WTC11 (cell line): ENCODE measurements around the gene MRTFA. TPM values are rescaled to one million over a fixed set of nuclear protein-coding genes. Genes with fewer than 3 reads are reported as not detected.

Source experiments
- ATAC-seq: fragments of 200-7000 bp; cut with Tn5 transposase; 2 replicates; pipeline ENCODE4 v1.10.0; 2021; ENCODE audit warnings: mild to moderate bottlenecking, moderate library complexity
- CTCF ChIA-PET: fragments of 300-600 bp; sonication (Branson Sonifier 250); formaldehyde crosslinking; loops from one replicate; lab custom pipeline; 2021; ENCODE audit warnings: antibody characterized with exemption; lab: Charles Lee
- POLR2A ChIA-PET: fragments of 350-600 bp; sonication (Branson Sonifier 250); formaldehyde crosslinking; loops from one replicate; lab custom pipeline; 2021; ENCODE audit warnings: antibody characterized with exemption; lab: Charles Lee
- DNase-seq: peaks from one replicate; pipeline ENCODE4 v3.0.0; 2021; ENCODE audit warnings: low spot score
- H3K27ac Mint-ChIP-seq: 2 replicates; pipeline ENCODE4 v1.8.0; 2021; ENCODE audit warnings: mixed read lengths
- H3K27me3 Mint-ChIP-seq: 2 replicates; pipeline ENCODE4 v1.8.0; 2021; ENCODE audit warnings: low read depth, mild to moderate bottlenecking, moderate library complexity, mixed read lengths
- H3K36me3 Mint-ChIP-seq: 2 replicates; pipeline ENCODE4 v1.8.0; 2021; ENCODE audit warnings: mixed read lengths
- H3K4me1 Mint-ChIP-seq: 2 replicates; pipeline ENCODE4 v1.8.0; 2022; ENCODE audit warnings: mixed read lengths
- H3K4me3 Mint-ChIP-seq: 2 replicates; pipeline ENCODE4 v1.8.0; 2021; ENCODE audit warnings: mild to moderate bottlenecking, moderate library complexity, mixed read lengths
- H3K9me3 Mint-ChIP-seq: 2 replicates; pipeline ENCODE4 v1.8.0; 2021; ENCODE audit warnings: mixed read lengths
- ATF1 ChIP-seq: sonication (generic); formaldehyde crosslinking; IDR thresholded peaks from 2 replicates; pipeline ENCODE4 v1.8.1; 2023; ENCODE audit warnings: mild to moderate bottlenecking, moderate library complexity, missing genetic modification reagents
- CDX4 ChIP-seq: fragments of 250-450 bp; sonication (Bioruptor Pico); IDR thresholded peaks from 2 replicates; pipeline ENCODE4 v1.9.0; 2021; ENCODE audit warnings: moderate library complexity, mild to moderate bottlenecking, inconsistent platforms, borderline replicate concordance
- CREM ChIP-seq: sonication (generic); formaldehyde crosslinking; IDR thresholded peaks from 2 replicates; pipeline ENCODE4 v1.8.1; 2022; ENCODE audit warnings: mild to moderate bottlenecking, missing genetic modification reagents, moderate library complexity
- E2F4 ChIP-seq: sonication (generic); formaldehyde crosslinking; IDR thresholded peaks from 2 replicates; pipeline ENCODE4 v1.8.1; 2022; ENCODE audit warnings: low read depth, mild to moderate bottlenecking, moderate library complexity, missing genetic modification reagents, borderline replicate concordance
- JUN ChIP-seq: sonication (generic); formaldehyde crosslinking; IDR thresholded peaks from 2 replicates; pipeline ENCODE4 v1.8.0; 2023; ENCODE audit warnings: mild to moderate bottlenecking, missing genetic modification reagents
- MAX ChIP-seq: sonication (generic); formaldehyde crosslinking; IDR thresholded peaks from 2 replicates; pipeline ENCODE4 v1.8.0; 2022; ENCODE audit warnings: mild to moderate bottlenecking, missing genetic modification reagents
- MXD4 ChIP-seq: fragments of 250-450 bp; sonication (Bioruptor Pico); IDR thresholded peaks from 2 replicates; pipeline ENCODE4 v1.8.0; 2021; ENCODE audit warnings: mild to moderate bottlenecking, moderate library complexity, borderline replicate concordance
- NFYB ChIP-seq: sonication (generic); formaldehyde crosslinking; conservative IDR thresholded peaks from 2 replicates; pipeline ENCODE4 v1.8.0; 2022; ENCODE audit warnings: low read depth, missing genetic modification reagents
- NR2C2 ChIP-seq: sonication (generic); formaldehyde crosslinking; IDR thresholded peaks from 2 replicates; pipeline ENCODE4 v1.8.0; 2022; ENCODE audit warnings: mild to moderate bottlenecking, missing genetic modification reagents
- PREB ChIP-seq: sonication (generic); formaldehyde crosslinking; IDR thresholded peaks from 2 replicates; pipeline ENCODE4 v1.8.1; 2022; ENCODE audit warnings: mild to moderate bottlenecking, missing genetic modification reagents, moderate library complexity, borderline replicate concordance
- RORB ChIP-seq: fragments of 250-450 bp; sonication (Bioruptor Pico); IDR thresholded peaks from 2 replicates; pipeline ENCODE4 v1.9.0; 2021; ENCODE audit warnings: mild to moderate bottlenecking
- TCF7 ChIP-seq: sonication (generic); formaldehyde crosslinking; IDR thresholded peaks from 2 replicates; pipeline ENCODE4 v1.8.0; 2022; ENCODE audit warnings: mild to moderate bottlenecking, low read depth, missing genetic modification reagents, moderate library complexity
- TEAD1 ChIP-seq: sonication (generic); formaldehyde crosslinking; IDR thresholded peaks from 2 replicates; pipeline ENCODE4 v1.8.0; 2022; ENCODE audit warnings: mild to moderate bottlenecking, missing genetic modification reagents
- USF2 ChIP-seq: sonication (generic); formaldehyde crosslinking; IDR thresholded peaks from 2 replicates; pipeline ENCODE4 v1.8.1; 2023; ENCODE audit warnings: mild to moderate bottlenecking, missing genetic modification reagents, moderate library complexity
- ZBTB43 ChIP-seq: sonication (generic); formaldehyde crosslinking; IDR thresholded peaks from 2 replicates; pipeline ENCODE4 v1.8.1; 2023; ENCODE audit warnings: mild to moderate bottlenecking, missing genetic modification reagents
- ZMAT4 ChIP-seq: fragments of 250-450 bp; sonication (Bioruptor Pico); IDR thresholded peaks from 2 replicates; pipeline ENCODE4 v1.9.0; 2021; ENCODE audit warnings: mild to moderate bottlenecking
- ZNF121 ChIP-seq: sonication (generic); formaldehyde crosslinking; IDR thresholded peaks from 2 replicates; pipeline ENCODE4 v1.8.0; 2023; ENCODE audit warnings: missing genetic modification reagents
- ZNF317 ChIP-seq: sonication (generic); formaldehyde crosslinking; IDR thresholded peaks from 2 replicates; pipeline ENCODE4 v1.8.1; 2023; ENCODE audit warnings: low read depth, mild to moderate bottlenecking, moderate library complexity, missing genetic modification reagents, borderline replicate concordance
- ZNF396 ChIP-seq: fragments of 250-450 bp; sonication (Bioruptor Pico); IDR thresholded peaks from 2 replicates; pipeline ENCODE4 v1.8.0; 2021; ENCODE audit warnings: mild to moderate bottlenecking, moderate library complexity, borderline replicate concordance
- ZNF425 ChIP-seq: fragments of 250-450 bp; sonication (Bioruptor Pico); conservative IDR thresholded peaks from 2 replicates; pipeline ENCODE4 v1.9.0; 2021; ENCODE audit warnings: mild to moderate bottlenecking
- total RNA-seq: library from RNA; stranded (reverse); gene quantifications from 3 replicates; pipeline ENCODE4 v1.2.3, GENCODE V29; 2021

Gene MRTFA
- total RNA-seq, 1 experiment from 2014 or later = 48.4 TPM

GRCh38 chr22:40553014-40553554, 83.4 kb downstream of the MRTFA start:
- DNase-seq (no peak), ATAC-seq (peak; percentile 62; the same call in 1 of the 2 replicates)
- peaks cover 37% of the 10 kb centered on the region for H3K36me3 Mint-ChIP-seq
- ChIA-PET POLR2A (no interaction called here), CTCF (no interaction called here)
- H3K4me1 Mint-ChIP-seq = peaks cover 39% of the 10 kb centered on the region
- H3K27me3 Mint-ChIP-seq = no peaks in the 10 kb centered on the region
- TF ChIP-seq ZBTB43 = no peak
- peak; percentile 61; the same call in 1 of the 2 replicates for TF ChIP-seq MAX (CRISPR knock-in tag)
- peaks cover 27% of the 10 kb centered on the region for H3K9me3 Mint-ChIP-seq
- H3K4me3 Mint-ChIP-seq = no peak overlapping the region
- peak overlapping the region; percentile 3; the same call in 1 of the 2 replicates for H3K27ac Mint-ChIP-seq

- CTCF ChIA-PET = interaction anchor here (0.6 to 0.8 kb wide), 2 partner anchors 17 to 94 kb away, joined by 3 to 4 read pairs; no protein-coding TSS in a partner anchor
- peak overlapping the region; percentile 50; the same call in 1 of the 2 replicates for H3K27ac Mint-ChIP-seq
- ATAC-seq = no peak
These were observed 84.4 kb downstream of the MRTFA start for GRCh38 chr22:40552070-40552469.

GRCh38 chr22:40547729-40548143, 88.8 kb downstream of the MRTFA start:
- peaks cover 20% of the 10 kb centered on the region for H3K4me1 Mint-ChIP-seq
- POLR2A ChIA-PET = interaction anchor here (0.7 kb wide), 1 partner anchor 14 kb away, joined by 5 read pairs; no protein-coding TSS in a partner anchor
- TF ChIP-seq NR2C2 (CRISPR knock-in tag) (no peak), USF2 (CRISPR knock-in tag) (no peak), ATF1 (no peak), ZNF317 (CRISPR knock-in tag) (no peak), CDX4 (CRISPR knock-in tag) (no peak), TEAD1 (CRISPR knock-in tag) (no peak), ZNF425 (no peak)

More at GRCh38 chr22:40552070-40552469, 84.4 kb downstream of the MRTFA start:
- POLR2A ChIA-PET = no interaction called here
- Mint-ChIP-seq H3K4me1 (peaks cover 41% of the 10 kb centered on the region), H3K4me3 (no peak overlapping the region), H3K9me3 (peaks cover 27% of the 10 kb centered on the region), H3K36me3 (peaks cover 37% of the 10 kb centered on the region), H3K27me3 (no peaks in the 10 kb centered on the region)
- DNase-seq = no peak
- no peak for TF ChIP-seq ZMAT4
- TF ChIP-seq E2F4 (CRISPR knock-in tag) = no peak
- no peak for TF ChIP-seq RORB (CRISPR knock-in tag)
- no peak for TF ChIP-seq CREM
- no peak for TF ChIP-seq ZNF121
- no peak for TF ChIP-seq ZNF396 (CRISPR knock-in tag)
- no peak for TF ChIP-seq JUN (CRISPR knock-in tag)
- no peak for TF ChIP-seq TCF7 (CRISPR knock-in tag)
- no peak for TF ChIP-seq PREB (CRISPR knock-in tag)
- no peak for TF ChIP-seq MAX (CRISPR knock-in tag)
- no peak for TF ChIP-seq MXD4 (CRISPR knock-in tag)
- no peak for TF ChIP-seq NFYB

More at GRCh38 chr22:40547729-40548143, 88.8 kb downstream of the MRTFA start:
- 0 out of 2 replicates have a peak overlapping the region, but pooled peaks have one; percentile 56 for H3K27ac Mint-ChIP-seq
- DNase-seq (no peak), ATAC-seq (no peak)
- CTCF ChIA-PET = interaction anchor here (0.6 to 0.7 kb wide), 3 partner anchors 123 to 1677 kb away, joined by 3 to 5 read pairs (median 4); no protein-coding TSS in a partner anchor
- H3K36me3 Mint-ChIP-seq = peaks cover 13% of the 10 kb centered on the region
- H3K9me3 Mint-ChIP-seq = peaks cover 9% of the 10 kb centered on the region
- no peak overlapping the region for H3K4me3 Mint-ChIP-seq
- no peaks in the 10 kb centered on the region for H3K27me3 Mint-ChIP-seq
